ENCODE measurements around the gene FIBCD1. TPM values are rescaled to one million over a fixed set of nuclear protein-coding genes. Genes with fewer than 3 reads are reported as not detected.

FIBCD1 gene
- total RNA-seq, 1 donor from 2014 or later = 0.10 TPM

DNA sequence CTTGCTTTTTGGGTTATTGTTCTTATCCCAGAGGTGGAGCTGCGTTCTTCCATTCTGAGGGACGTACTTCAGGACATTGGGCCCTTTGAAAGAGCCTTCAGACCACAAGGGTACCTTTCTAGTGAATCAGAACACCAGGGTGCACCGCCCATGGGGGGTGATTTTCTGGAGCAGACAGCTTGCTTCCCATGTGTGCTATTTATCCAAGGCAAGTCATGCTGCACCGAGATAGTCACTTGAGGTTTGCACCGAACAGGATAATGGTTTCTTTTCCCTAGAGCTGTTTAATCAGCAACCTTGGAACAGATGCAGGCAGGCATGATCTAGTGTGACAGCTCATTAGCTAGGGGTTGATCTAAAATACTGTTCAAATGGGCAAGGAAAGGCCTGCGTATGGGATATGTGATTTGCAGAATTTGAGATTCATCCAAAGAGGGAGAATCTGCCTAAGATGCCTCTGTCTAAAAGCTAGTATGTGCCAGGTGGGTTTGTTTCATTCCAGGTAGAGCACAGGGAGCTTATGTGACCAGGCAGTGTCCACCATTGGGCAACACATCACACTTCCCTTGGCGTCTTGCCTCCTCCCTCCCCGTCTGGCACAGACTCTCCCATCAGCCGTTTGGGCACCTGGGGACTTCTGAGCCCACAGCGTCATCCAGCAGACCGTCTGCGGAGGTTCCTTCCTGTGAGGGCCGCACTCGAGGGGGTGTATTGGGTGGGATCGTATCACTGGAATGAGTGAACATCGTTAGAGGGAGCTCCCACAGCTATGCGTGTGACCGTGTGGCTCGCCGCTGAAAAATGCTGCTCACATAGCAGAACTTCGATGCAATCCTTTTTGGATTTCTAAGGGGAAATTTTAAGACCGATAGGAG lies 80.9 kb downstream of the FIBCD1 start:
- peak; percentile 70 for DNase-seq

DNA sequence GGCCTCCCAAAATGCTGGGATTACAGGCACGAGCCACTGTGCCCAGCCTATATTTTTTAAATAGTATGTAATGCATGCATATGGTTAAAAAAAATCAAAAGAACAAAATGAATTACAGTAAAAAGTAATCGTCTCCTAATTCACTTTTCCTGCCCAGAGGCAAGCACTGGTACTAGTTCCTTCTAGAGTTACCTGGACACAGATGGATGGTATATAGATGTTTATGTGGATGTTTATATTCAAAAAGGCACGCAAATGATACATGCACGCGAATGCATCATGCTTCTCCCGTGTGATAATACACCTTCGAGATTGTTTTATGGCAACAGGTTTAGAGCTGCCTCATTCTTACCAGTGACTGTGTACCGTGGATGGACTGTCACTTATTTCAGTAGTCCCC lies 82.6 kb downstream of the FIBCD1 start:
- DNase-seq = no peak

DNA sequence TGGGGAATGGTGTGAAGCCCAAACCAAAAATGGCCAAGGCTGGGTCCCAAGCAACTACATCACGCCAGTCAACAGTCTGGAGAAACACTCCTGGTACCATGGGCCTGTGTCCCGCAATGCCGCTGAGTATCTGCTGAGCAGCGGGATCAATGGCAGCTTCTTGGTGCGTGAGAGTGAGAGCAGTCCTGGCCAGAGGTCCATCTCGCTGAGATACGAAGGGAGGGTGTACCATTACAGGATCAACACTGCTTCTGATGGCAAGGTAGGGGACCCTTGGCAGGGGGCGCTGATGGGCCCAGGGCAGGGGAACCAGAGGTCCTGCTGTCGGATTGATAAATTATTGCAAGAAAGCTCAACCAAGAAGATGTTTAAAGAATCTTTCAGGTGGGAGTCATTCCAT lies 84.2 kb downstream of the FIBCD1 start:
- no peak for DNase-seq

DNA sequence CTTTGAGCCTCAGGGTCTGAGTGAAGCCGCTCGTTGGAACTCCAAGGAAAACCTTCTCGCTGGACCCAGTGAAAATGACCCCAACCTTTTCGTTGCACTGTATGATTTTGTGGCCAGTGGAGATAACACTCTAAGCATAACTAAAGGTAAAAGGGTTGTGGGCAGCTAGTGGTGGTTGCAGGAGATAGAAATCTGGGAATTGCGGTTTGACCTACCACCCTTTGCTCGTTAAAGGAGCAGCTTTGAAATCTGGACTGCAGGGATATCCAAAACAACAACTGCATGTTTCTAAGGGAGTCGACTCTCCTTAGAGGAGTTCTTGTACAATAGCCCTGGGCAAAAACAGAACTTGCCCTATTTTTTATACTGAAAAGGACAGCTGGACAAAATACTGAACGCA lies 85.0 kb downstream of the FIBCD1 start:
- DNase-seq = no peak

DNA sequence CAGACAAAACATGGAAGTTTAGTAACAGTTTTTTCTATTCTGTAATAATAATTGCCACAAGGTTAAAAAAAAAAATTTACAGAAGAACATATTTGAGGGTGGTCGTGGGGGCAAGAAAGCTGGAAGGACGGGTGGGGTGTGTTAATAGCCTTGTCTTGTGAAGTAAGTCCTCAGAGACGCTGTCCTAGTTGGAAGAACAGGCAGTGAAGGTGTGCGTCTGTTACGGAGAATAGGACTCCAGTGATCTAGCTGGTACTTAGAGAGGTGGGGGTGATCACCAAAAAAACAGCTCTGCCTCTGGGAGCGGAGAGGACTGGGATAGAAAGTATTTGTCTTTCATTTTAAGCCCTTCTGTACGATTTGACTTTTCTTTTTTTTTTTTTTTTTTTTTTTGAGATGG lies 86.2 kb downstream of the FIBCD1 start:
- no peak for DNase-seq

Other genes with a start within 250 kb of the FIBCD1 start
- gene EXOSC2, start 245.5 kb downstream of the FIBCD1 start, total RNA-seq = 25.1 TPM
- 35.5 TPM for gene ABL1, start 104.0 kb downstream of the FIBCD1 start, total RNA-seq
- not detected for gene QRFP, start 42.4 kb downstream of the FIBCD1 start, total RNA-seq
- gene LAMC3, start 69.9 kb upstream of the FIBCD1 start, total RNA-seq = 8.1 TPM
- gene AIF1L, start 157.3 kb upstream of the FIBCD1 start, total RNA-seq = 8.1 TPM
- 21.7 TPM for gene NUP214, start 186.3 kb upstream of the FIBCD1 start, total RNA-seq